KMS-11 (cell line): ENCODE measurements around the gene ZBTB48.

Experiments
- H2AFZ ChIP-seq: fragments of 200-600 bp; sonication (generic); 2 replicates; pipeline ENCODE4 v1.6.1; 2016; ENCODE audit warnings: antibody characterized with exemption, mixed run types, low read depth
- H3K27ac ChIP-seq: fragments of 200-600 bp; sonication (generic); 2 replicates; pipeline ENCODE4 v1.6.1; 2016; ENCODE audit warnings: mild to moderate bottlenecking, mixed run types
- H3K27me3 ChIP-seq: fragments of 200-600 bp; sonication (generic); 2 replicates; pipeline ENCODE4 v1.6.1; 2017; ENCODE audit warnings: mild to moderate bottlenecking, low read depth, mixed run types, moderate library complexity; ENCODE audit not compliant: insufficient read depth
- H3K36me3 ChIP-seq: fragments of 200-600 bp; sonication (generic); 2 replicates; pipeline ENCODE4 v1.6.1; 2017; ENCODE audit warnings: mild to moderate bottlenecking, mixed run types; ENCODE audit not compliant: insufficient read depth
- H3K4me1 ChIP-seq: fragments of 200-600 bp; sonication (generic); 2 replicates; pipeline ENCODE4 v1.6.1; 2016; ENCODE audit warnings: mild to moderate bottlenecking, low read depth, mixed run types; ENCODE audit not compliant: poor library complexity, severe bottlenecking
- H3K4me2 ChIP-seq: fragments of 200-600 bp; sonication (generic); 2 replicates; pipeline ENCODE4 v1.7.0; 2016; ENCODE audit warnings: mild to moderate bottlenecking, mixed run types
- H3K4me3 ChIP-seq: fragments of 200-600 bp; sonication (generic); IDR thresholded peaks from 2 replicates; pipeline ENCODE4 v1.6.1; 2017; ENCODE audit warnings: low read depth, low read length, mixed read lengths; ENCODE audit not compliant: insufficient read depth
- H3K79me2 ChIP-seq: fragments of 200-600 bp; sonication (generic); 2 replicates; pipeline ENCODE4 v1.6.1; 2016; ENCODE audit warnings: low read depth, mixed run types; ENCODE audit not compliant: insufficient read depth
- H3K9ac ChIP-seq: fragments of 200-600 bp; sonication (generic); 2 replicates; pipeline ENCODE4 v1.6.1; 2016; ENCODE audit warnings: mild to moderate bottlenecking, mixed run types
- H4K20me1 ChIP-seq: fragments of 200-600 bp; sonication (generic); 2 replicates; pipeline ENCODE4 v1.6.1; 2016; ENCODE audit warnings: mild to moderate bottlenecking, mixed run types; ENCODE audit not compliant: insufficient read depth
- TF ChIP-seq, protein P1 (sequence below): fragments of 200-600 bp; sonication (generic); conservative IDR thresholded peaks from 2 replicates; pipeline ENCODE4 v1.6.1; 2017; ENCODE audit warnings: low read depth, mild to moderate bottlenecking, antibody characterized with exemption, low read length, moderate library complexity, mixed read lengths

ZBTB48 gene

GRCh38 chr1:6574818-6575217 is 5.0 kb upstream of the ZBTB48 start:
- Histone ChIP-seq H3K9ac (no peak overlapping the region), H3K4me1 (peaks cover 6% of the 10 kb centered on the region), H3K27me3 (peaks cover 7% of the 10 kb centered on the region), H3K27ac (no peak overlapping the region), H3K36me3 (no peaks in the 10 kb centered on the region), H4K20me1 (no peaks in the 10 kb centered on the region), H3K4me2 (no peak overlapping the region), H2AFZ (no peak overlapping the region), H3K4me3 (no peak overlapping the region), H3K79me2 (no peaks in the 10 kb centered on the region)
- TF ChIP-seq, protein P1, sequence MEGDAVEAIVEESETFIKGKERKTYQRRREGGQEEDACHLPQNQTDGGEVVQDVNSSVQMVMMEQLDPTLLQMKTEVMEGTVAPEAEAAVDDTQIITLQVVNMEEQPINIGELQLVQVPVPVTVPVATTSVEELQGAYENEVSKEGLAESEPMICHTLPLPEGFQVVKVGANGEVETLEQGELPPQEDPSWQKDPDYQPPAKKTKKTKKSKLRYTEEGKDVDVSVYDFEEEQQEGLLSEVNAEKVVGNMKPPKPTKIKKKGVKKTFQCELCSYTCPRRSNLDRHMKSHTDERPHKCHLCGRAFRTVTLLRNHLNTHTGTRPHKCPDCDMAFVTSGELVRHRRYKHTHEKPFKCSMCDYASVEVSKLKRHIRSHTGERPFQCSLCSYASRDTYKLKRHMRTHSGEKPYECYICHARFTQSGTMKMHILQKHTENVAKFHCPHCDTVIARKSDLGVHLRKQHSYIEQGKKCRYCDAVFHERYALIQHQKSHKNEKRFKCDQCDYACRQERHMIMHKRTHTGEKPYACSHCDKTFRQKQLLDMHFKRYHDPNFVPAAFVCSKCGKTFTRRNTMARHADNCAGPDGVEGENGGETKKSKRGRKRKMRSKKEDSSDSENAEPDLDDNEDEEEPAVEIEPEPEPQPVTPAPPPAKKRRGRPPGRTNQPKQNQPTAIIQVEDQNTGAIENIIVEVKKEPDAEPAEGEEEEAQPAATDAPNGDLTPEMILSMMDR: no peak

DNA sequence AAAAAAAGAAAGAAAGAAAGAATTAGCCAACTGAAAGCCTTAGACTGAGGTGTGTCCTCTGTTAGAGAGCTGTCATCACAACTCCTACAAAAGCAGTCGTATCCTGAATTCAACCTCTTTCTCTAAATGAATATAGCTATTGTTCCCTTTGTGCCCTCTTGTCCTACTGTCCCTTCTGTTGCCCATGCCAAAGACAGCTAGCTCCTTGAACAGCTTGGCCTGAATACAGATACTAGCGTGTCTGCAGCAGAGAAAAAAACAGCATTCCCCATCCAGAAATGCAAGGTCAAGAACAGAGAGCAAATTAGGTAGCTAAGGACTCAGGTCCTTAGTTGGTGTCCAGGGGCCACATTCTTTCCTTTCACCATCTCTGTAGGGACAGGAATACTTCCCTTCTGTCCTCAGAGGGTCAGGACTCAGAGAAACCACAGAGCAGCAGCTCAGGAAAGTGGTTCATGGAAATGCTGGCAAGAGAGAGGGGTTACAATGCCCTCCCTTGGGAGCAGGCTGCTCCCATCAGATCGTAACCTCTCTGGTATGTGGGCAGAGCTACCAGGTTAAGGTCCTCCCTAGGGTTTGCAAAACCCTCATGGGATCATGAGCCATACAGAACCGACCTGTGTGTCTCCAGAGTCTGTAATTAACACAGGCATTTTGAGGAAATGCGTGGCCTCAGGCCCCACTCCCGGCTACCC is 1.8 kb upstream of the ZBTB48 start:
- Histone ChIP-seq H3K4me2 (no peak overlapping the region), H3K36me3 (no peaks in the 10 kb centered on the region), H2AFZ (no peak overlapping the region), H3K4me1 (peaks cover 32% of the 10 kb centered on the region), H3K27ac (no peak overlapping the region), H4K20me1 (no peaks in the 10 kb centered on the region), H3K79me2 (peaks cover 11% of the 10 kb centered on the region), H3K27me3 (no peaks in the 10 kb centered on the region), H3K4me3 (no peak overlapping the region), H3K9ac (no peak overlapping the region)
- TF ChIP-seq, protein P1: no peak

DNA sequence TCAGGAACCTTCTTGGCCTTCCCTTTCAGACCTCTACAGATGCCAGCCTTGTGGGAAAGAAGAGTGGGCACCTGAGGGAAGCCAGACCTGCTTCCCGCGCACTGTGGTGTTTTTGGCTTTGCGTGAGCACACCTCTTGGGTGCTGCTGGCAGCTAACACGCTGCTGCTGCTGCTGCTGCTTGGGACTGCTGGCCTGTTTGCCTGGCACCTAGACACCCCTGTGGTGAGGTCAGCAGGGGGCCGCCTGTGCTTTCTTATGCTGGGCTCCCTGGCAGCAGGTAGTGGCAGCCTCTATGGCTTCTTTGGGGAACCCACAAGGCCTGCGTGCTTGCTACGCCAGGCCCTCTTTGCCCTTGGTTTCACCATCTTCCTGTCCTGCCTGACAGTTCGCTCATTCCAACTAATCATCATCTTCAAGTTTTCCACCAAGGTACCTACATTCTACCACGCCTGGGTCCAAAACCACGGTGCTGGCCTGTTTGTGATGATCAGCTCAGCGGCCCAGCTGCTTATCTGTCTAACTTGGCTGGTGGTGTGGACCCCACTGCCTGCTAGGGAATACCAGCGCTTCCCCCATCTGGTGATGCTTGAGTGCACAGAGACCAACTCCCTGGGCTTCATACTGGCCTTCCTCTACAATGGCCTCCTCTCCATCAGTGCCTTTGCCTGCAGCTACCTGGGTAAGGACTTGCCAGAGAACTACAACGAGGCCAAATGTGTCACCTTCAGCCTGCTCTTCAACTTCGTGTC is 995 bp upstream of the ZBTB48 start:
- peak overlapping the region; percentile 81 for H3K4me2 ChIP-seq
- no peak overlapping the region for H3K4me3 ChIP-seq
- peaks cover 35% of the 10 kb centered on the region for H3K4me1 ChIP-seq
- peak overlapping the region; percentile 76; the same call in 1 of the 2 replicates for H3K9ac ChIP-seq
- H3K27ac ChIP-seq: peak overlapping the region; percentile 53; the same call in 1 of the 2 replicates
- no peaks in the 10 kb centered on the region for H3K27me3 ChIP-seq
- no peaks in the 10 kb centered on the region for H3K36me3 ChIP-seq
- peaks cover 11% of the 10 kb centered on the region for H3K79me2 ChIP-seq
- peak overlapping the region; percentile 96 for H2AFZ ChIP-seq
- H4K20me1 ChIP-seq: no peaks in the 10 kb centered on the region
- TF ChIP-seq, protein P1: no peak

GRCh38 chr1:6580119-6580592 is 362 bp downstream of the ZBTB48 start:
- Histone ChIP-seq H3K4me1 (peaks cover 39% of the 10 kb centered on the region), H3K9ac (peak overlapping the region; percentile 76), H3K79me2 (peaks cover 11% of the 10 kb centered on the region), H3K4me2 (peak overlapping the region; percentile 87), H3K36me3 (no peaks in the 10 kb centered on the region), H4K20me1 (no peaks in the 10 kb centered on the region), H3K27ac (peak overlapping the region; percentile 53), H3K4me3 (peak overlapping the region; percentile 95), H3K27me3 (no peaks in the 10 kb centered on the region), H2AFZ (peak overlapping the region; percentile 96)
- TF ChIP-seq, protein P1: no peak
